Panc1 (cell line): Measurements from ENCODE around the gene USP30. TPM values are rescaled to one million over a fixed set of nuclear protein-coding genes. Genes with fewer than 3 reads are reported as not detected.

Source experiments
- ATAC-seq: fragments of 200-7000 bp; cut with Tn5 transposase; 2 replicates; pipeline ENCODE4 v1.9.1; 2020; ENCODE audit warnings: mild to moderate bottlenecking, moderate library complexity
- BruUV-seq: library from RNA; stranded (reverse); fragments of 400-500 nt; replicated peaks from 2 replicates; lab custom pipeline; 2021; lab: Mats Ljungman, UMichigan
- CTCF ChIA-PET: fragments of 300-600 bp; sonication (Branson Sonifier 250); formaldehyde crosslinking; loops from one replicate; lab custom pipeline; 2022; ENCODE audit warnings: antibody characterized with exemption; lab: Charles Lee
- POLR2A ChIA-PET: fragments of 300-600 bp; sonication (Branson Sonifier 250); formaldehyde crosslinking; loops from one replicate; lab custom pipeline; 2022; ENCODE audit warnings: antibody characterized with exemption; lab: Charles Lee
- DNase-seq: peaks from one replicate; pipeline ENCODE4 v3.0.0-alpha.2; 2010; ENCODE audit warnings: low read depth, low spot score
- H3K27ac ChIP-seq: 2 replicates; pipeline ENCODE4 v1.5.1; 2011; ENCODE audit warnings: mild to moderate bottlenecking, low read length, inconsistent platforms
- H3K27me3 ChIP-seq: fragments of 200-500 bp; sonication (Bioruptor generic); 2 replicates; pipeline ENCODE4 v1.6.0; 2014; ENCODE audit warnings: low read length, inconsistent platforms; ENCODE audit not compliant: control insufficient read depth, insufficient read depth
- H3K36me3 ChIP-seq: fragments of 200-500 bp; sonication (Bioruptor generic); 2 replicates; pipeline ENCODE4 v1.5.1; 2014; ENCODE audit warnings: inconsistent platforms, mild to moderate bottlenecking, low read length, moderate library complexity; ENCODE audit not compliant: control insufficient read depth, insufficient read depth
- H3K4me1 ChIP-seq: 2 replicates; pipeline ENCODE4 v1.5.1; 2011; ENCODE audit warnings: inconsistent platforms, mild to moderate bottlenecking, low read length, moderate library complexity; ENCODE audit not compliant: control insufficient read depth, insufficient read depth
- H3K4me3 ChIP-seq, 2 experiments: 2 replicates each; pipeline ENCODE4 v1.5.1; 2011 to 2012; ENCODE audit warnings: low read depth in 2 of 2, low read length in 2 of 2, mild to moderate bottlenecking in 2 of 2, inconsistent platforms in 1 of 2, moderate library complexity in 1 of 2
- H3K9me3 ChIP-seq: fragments of 200-500 bp; sonication (Bioruptor generic); 2 replicates; pipeline ENCODE4 v1.5.1; 2014; ENCODE audit warnings: low read depth, mild to moderate bottlenecking, inconsistent platforms, low read length, moderate library complexity; ENCODE audit not compliant: control insufficient read depth, insufficient read depth
- POLR2AphosphoS5 ChIP-seq: IDR thresholded peaks from 2 replicates; pipeline ENCODE4 v1.6.1; 2012; ENCODE audit warnings: mild to moderate bottlenecking, low read depth, low read length, moderate library complexity
- SIN3A ChIP-seq: IDR thresholded peaks from 2 replicates; pipeline ENCODE4 v1.6.1; 2012; ENCODE audit warnings: low read depth, mild to moderate bottlenecking, low read length, moderate library complexity, borderline replicate concordance; ENCODE audit not compliant: insufficient read depth
- TCF7L2 ChIP-seq: IDR thresholded peaks from 2 replicates; pipeline ENCODE4 v1.6.1; 2011; ENCODE audit warnings: mild to moderate bottlenecking, low read depth, low read length, inconsistent platforms
- in situ Hi-C: cut with HindIII; loops from 2 replicates; pipeline ENCODE4 v1.10.0; 2016; ENCODE audit warnings: low sequenced_read_pairs, low pct_unique_long_range_greater_than_20kb
- intact Hi-C: fragments of 100-400 bp; cut with micrococcal nuclease; formaldehyde crosslinking; loops from one replicate; pipeline ENCODE4 v1.10.0; 2022; ENCODE audit not compliant: unreplicated experiment
- total RNA-seq: library from RNA; stranded (reverse); gene quantifications from one replicate; pipeline ENCODE4 v1.2.1, GENCODE V29; 2021; ENCODE audit not compliant: unreplicated experiment
- TF ChIP-seq, protein P1 (sequence below): fragments of 450-650 bp; IDR thresholded peaks from 2 replicates; pipeline ENCODE4 v1.5.1; 2017; ENCODE audit warnings: mild to moderate bottlenecking
- TF ChIP-seq, protein P2 (sequence below), 2 experiments: IDR thresholded peaks; 2 replicates each; pipeline ENCODE4 v1.6.1; 2011 to 2012; ENCODE audit warnings: low read depth in 2 of 2, control low read depth in 1 of 2, low read length in 1 of 2, mild to moderate bottlenecking in 1 of 2, moderate library complexity in 1 of 2; ENCODE audit not compliant: insufficient read depth in 1 of 2

The USP30 gene
- total RNA-seq, 1 experiment from 2014 or later, result 5.7 TPM

DNA sequence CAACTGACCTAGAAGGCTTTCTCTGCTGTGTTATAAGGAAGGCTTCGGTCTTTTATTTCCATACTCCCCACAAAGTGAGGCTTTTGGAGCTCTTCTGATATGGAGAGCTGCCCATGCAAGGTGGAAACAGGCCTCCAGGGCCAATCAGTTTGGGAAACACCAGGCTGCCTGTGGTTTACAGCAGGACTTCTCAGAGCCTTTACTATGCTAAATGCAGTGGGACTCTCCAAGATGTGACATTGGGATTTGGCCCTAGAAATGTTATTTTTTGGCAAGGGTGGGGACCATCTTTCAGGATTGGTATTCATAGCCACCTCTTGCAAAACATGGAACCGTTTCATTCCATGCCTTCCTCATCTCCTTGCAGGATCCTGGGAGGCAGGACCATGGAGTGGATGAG is 67.7 kb downstream of the USP30 start:
- H3K9me3 ChIP-seq, result no peaks in the 10 kb centered on the region
- no peak overlapping the region for H3K4me3 ChIP-seq
- intact Hi-C loops (no loop called here), in situ Hi-C loops (no loop called here)
- ChIA-PET POLR2A (interaction anchor here (0.7 kb wide), 1 partner anchor 35 kb away, joined by 9 read pairs; no protein-coding TSS in a partner anchor), CTCF (no interaction called here)
- no peaks in the 10 kb centered on the region for H3K4me1 ChIP-seq
- H3K27ac ChIP-seq, result no peak overlapping the region
- BruUV-seq, result no TSS peak
- no peak for DNase-seq
- no peak for TF ChIP-seq TCF7L2
- TF ChIP-seq, protein P1, sequence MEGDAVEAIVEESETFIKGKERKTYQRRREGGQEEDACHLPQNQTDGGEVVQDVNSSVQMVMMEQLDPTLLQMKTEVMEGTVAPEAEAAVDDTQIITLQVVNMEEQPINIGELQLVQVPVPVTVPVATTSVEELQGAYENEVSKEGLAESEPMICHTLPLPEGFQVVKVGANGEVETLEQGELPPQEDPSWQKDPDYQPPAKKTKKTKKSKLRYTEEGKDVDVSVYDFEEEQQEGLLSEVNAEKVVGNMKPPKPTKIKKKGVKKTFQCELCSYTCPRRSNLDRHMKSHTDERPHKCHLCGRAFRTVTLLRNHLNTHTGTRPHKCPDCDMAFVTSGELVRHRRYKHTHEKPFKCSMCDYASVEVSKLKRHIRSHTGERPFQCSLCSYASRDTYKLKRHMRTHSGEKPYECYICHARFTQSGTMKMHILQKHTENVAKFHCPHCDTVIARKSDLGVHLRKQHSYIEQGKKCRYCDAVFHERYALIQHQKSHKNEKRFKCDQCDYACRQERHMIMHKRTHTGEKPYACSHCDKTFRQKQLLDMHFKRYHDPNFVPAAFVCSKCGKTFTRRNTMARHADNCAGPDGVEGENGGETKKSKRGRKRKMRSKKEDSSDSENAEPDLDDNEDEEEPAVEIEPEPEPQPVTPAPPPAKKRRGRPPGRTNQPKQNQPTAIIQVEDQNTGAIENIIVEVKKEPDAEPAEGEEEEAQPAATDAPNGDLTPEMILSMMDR, result no peak
- no peak for TF ChIP-seq POLR2AphosphoS5
- TF ChIP-seq SIN3A, result no peak
- TF ChIP-seq, protein P2, sequence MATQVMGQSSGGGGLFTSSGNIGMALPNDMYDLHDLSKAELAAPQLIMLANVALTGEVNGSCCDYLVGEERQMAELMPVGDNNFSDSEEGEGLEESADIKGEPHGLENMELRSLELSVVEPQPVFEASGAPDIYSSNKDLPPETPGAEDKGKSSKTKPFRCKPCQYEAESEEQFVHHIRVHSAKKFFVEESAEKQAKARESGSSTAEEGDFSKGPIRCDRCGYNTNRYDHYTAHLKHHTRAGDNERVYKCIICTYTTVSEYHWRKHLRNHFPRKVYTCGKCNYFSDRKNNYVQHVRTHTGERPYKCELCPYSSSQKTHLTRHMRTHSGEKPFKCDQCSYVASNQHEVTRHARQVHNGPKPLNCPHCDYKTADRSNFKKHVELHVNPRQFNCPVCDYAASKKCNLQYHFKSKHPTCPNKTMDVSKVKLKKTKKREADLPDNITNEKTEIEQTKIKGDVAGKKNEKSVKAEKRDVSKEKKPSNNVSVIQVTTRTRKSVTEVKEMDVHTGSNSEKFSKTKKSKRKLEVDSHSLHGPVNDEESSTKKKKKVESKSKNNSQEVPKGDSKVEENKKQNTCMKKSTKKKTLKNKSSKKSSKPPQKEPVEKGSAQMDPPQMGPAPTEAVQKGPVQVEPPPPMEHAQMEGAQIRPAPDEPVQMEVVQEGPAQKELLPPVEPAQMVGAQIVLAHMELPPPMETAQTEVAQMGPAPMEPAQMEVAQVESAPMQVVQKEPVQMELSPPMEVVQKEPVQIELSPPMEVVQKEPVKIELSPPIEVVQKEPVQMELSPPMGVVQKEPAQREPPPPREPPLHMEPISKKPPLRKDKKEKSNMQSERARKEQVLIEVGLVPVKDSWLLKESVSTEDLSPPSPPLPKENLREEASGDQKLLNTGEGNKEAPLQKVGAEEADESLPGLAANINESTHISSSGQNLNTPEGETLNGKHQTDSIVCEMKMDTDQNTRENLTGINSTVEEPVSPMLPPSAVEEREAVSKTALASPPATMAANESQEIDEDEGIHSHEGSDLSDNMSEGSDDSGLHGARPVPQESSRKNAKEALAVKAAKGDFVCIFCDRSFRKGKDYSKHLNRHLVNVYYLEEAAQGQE (IDR thresholded peaks at IDR 0.05; ENCODE audit: insufficient read depth in 1 of 2, low read depth in 2 of 2, low read length in 1 of 2), result no peak
- ATAC-seq, result no peak
- H3K36me3 ChIP-seq, result no peaks in the 10 kb centered on the region
- no peaks in the 10 kb centered on the region for H3K27me3 ChIP-seq

GRCh38 chr12:109120557-109120956 is 68.2 kb downstream of the USP30 start:
- TF ChIP-seq POLR2AphosphoS5 (no peak), SIN3A (no peak)

GRCh38 chr12:109121346-109121880 is 69.0 kb downstream of the USP30 start:
- TF ChIP-seq, protein P1, result no peak
- no peak for TF ChIP-seq TCF7L2
- no peak for TF ChIP-seq POLR2AphosphoS5
- no peak for TF ChIP-seq SIN3A
- TF ChIP-seq, protein P2 (IDR thresholded peaks at IDR 0.05; ENCODE audit: insufficient read depth in 1 of 2, low read depth in 2 of 2, low read length in 1 of 2), result no peak
- H3K27ac ChIP-seq, result no peak overlapping the region
- DNase-seq (no peak), ATAC-seq (no peak)
- ChIA-PET POLR2A (no interaction called here), CTCF (no interaction called here)
- in situ Hi-C loops, result no loop called here
- intact Hi-C loops, result no loop called here
- H3K4me1 ChIP-seq, result no peaks in the 10 kb centered on the region
- no TSS peak for BruUV-seq
- no peaks in the 10 kb centered on the region for H3K9me3 ChIP-seq
- no peak overlapping the region for H3K4me3 ChIP-seq
- no peaks in the 10 kb centered on the region for H3K27me3 ChIP-seq
- H3K36me3 ChIP-seq, result no peaks in the 10 kb centered on the region

More at GRCh38 chr12:109120557-109120956, 68.2 kb downstream of the USP30 start:
- H3K4me1 ChIP-seq, result no peaks in the 10 kb centered on the region
- intact Hi-C loops, result no loop called here
- H3K27ac ChIP-seq, result no peak overlapping the region
- POLR2A ChIA-PET, result no interaction called here
- H3K36me3 ChIP-seq, result no peaks in the 10 kb centered on the region
- H3K4me3 ChIP-seq, result no peak overlapping the region
- CTCF ChIA-PET, result no interaction called here
- no TSS peak for BruUV-seq
- no peaks in the 10 kb centered on the region for H3K9me3 ChIP-seq
- in situ Hi-C loops, result no loop called here
- H3K27me3 ChIP-seq, result no peaks in the 10 kb centered on the region
- DNase-seq (no peak), ATAC-seq (no peak)
